Measurements from ENCODE around the gene PTGES3L. TPM values are rescaled to one million over a fixed set of nuclear protein-coding genes. Genes with fewer than 3 reads are reported as not detected.

The PTGES3L gene
- total and polyA plus RNA-seq, 2 of the 13 experiments (the other 11 are each of a cell fraction or from before 2014, with no cell fraction given): 1.2 to 2.9 TPM

DNA sequence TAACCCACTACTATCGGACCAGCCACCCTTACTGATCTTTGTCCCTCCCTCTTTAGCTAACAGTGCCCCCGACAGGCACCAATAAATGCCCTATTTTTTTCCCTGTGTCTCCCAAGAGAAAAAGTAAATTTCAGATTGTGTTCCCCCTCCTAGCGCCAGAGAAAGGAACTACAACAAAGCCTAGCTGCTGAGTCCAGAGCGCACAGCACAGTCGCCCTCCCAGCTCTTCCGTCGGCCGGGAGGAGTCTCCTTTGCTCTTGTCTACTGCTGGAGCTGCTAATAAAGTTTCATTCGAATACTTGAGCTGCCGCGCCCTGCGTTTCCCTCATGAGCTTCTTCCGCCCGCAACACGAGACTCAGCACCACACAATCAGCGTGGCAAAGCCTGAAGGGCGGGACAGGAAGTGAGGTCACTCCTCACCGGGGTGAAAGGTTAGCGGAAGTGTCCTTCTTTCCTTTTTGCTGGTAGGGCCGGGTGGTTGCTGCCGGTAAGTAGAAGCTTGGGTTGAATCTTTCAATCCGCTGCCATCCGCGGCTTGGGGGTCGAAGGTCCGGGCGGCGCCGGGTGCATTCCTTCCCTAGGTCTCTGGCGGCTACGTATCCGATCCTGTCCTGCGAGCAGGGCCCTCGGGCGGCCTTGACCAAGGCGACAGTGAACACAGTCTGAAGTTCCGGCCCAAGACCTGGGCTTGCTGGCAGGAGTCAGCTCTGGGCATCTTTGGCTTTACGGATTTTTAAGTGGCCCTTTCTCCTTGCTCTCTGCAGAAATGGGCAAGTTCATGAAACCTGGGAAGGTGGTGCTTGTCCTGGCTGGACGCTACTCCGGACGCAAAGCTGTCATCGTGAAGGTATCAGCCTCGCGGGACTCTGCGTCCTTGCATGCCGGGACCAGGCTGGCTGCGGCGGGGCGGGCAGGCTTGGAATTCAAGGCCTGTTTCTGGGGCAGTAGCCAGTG, 18.4 kb upstream of the PTGES3L start, which contains the start of gene RPL27 (continued):
- peak; percentile 51; the same call in 1 of the 2 replicates for TF ChIP-seq NFE2 (CRISPR knock-in tag; IDR thresholded peaks at IDR 0.05)
- TF ChIP-seq PPARG (CRISPR knock-in tag; conservative IDR thresholded peaks at IDR 0.05): peak; percentile 96
- TF ChIP-seq, protein P1, sequence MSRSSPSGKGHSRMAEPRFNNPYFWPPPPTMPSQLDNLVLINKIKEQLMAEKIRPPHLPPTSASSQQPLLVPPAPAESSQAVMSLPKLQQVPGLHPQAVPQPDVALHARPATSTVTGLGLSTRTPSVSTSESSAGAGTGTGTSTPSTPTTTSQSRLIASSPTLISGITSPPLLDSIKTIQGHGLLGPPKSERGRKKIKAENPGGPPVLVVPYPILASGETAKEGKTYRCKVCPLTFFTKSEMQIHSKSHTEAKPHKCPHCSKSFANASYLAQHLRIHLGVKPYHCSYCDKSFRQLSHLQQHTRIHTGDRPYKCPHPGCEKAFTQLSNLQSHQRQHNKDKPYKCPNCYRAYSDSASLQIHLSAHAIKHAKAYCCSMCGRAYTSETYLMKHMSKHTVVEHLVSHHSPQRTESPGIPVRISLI (CRISPR knock-in tag; IDR thresholded peaks at IDR 0.05; ENCODE audit: borderline replicate concordance): peak; percentile 89
- no peak for TF ChIP-seq ZNF251 (CRISPR knock-in tag; IDR thresholded peaks at IDR 0.05)
- TF ChIP-seq, protein P2, sequence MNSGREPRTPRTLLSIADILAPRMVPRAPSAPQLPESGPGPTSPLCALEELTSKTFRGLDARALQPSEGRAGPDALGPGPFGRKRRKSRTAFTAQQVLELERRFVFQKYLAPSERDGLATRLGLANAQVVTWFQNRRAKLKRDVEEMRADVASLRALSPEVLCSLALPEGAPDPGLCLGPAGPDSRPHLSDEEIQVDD (CRISPR knock-in tag; IDR thresholded peaks at IDR 0.05; ENCODE audit: borderline replicate concordance): peak; percentile 50; the same call in 1 of the 2 replicates
- TF ChIP-seq PHF20 (CRISPR knock-in tag; IDR thresholded peaks at IDR 0.05): peak; percentile 97
- peak; percentile 95 for TF ChIP-seq ZBTB38 (CRISPR knock-in tag; IDR thresholded peaks at IDR 0.05)
- peak; percentile 77 for TF ChIP-seq ZNF274 (CRISPR knock-in tag; IDR thresholded peaks at IDR 0.05)
- TF ChIP-seq U2AF1 (optimal IDR thresholded peaks at IDR 0.05; ENCODE audit: low read depth, low read length): peak; percentile 98
- 0 out of 4 replicates have a peak, but pooled peaks of 1 of the 2 experiments have one; percentile 21 for TF ChIP-seq MAFK (conservative IDR thresholded peaks at IDR 0.05 in 1 of 2, IDR thresholded peaks at IDR 0.05 in 1 of 2; ENCODE audit: low read length in 2 of 2)
- TF ChIP-seq FOXP1 (IDR thresholded peaks at IDR 0.05): peak; percentile 91
- TF ChIP-seq FOXP1 (CRISPR knock-in tag; IDR thresholded peaks at IDR 0.05): peak; percentile 83
- TF ChIP-seq, protein P3, sequence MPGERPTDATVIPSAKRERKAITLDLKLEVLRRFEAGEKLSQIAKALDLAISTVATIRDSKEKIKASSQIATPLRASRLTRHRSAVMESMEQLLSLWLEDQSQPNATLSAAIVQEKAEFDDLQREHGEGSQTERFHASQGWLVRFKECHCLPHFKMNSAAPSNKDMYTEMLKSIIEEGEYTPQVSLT (CRISPR knock-in tag; IDR thresholded peaks at IDR 0.05; ENCODE audit: borderline replicate concordance, low read depth): peak; percentile 33
- no peak for TF ChIP-seq ZNF432 (CRISPR knock-in tag; IDR thresholded peaks at IDR 0.05; ENCODE audit: borderline replicate concordance)
- TF ChIP-seq ZSCAN9 (CRISPR knock-in tag; IDR thresholded peaks at IDR 0.05; ENCODE audit: borderline replicate concordance): peak; percentile 98
- peak; percentile 52; the same call in 1 of the 2 replicates for TF ChIP-seq GLI4 (CRISPR knock-in tag; IDR thresholded peaks at IDR 0.05; ENCODE audit: borderline replicate concordance)
- TF ChIP-seq, protein P4, sequence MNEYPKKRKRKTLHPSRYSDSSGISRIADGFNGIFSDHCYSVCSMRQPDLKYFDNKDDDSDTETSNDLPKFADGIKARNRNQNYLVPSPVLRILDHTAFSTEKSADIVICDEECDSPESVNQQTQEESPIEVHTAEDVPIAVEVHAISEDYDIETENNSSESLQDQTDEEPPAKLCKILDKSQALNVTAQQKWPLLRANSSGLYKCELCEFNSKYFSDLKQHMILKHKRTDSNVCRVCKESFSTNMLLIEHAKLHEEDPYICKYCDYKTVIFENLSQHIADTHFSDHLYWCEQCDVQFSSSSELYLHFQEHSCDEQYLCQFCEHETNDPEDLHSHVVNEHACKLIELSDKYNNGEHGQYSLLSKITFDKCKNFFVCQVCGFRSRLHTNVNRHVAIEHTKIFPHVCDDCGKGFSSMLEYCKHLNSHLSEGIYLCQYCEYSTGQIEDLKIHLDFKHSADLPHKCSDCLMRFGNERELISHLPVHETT (CRISPR knock-in tag; conservative IDR thresholded peaks at IDR 0.05): peak; percentile 91
- peak; percentile 94 for TF ChIP-seq BHLHE40 (IDR thresholded peaks at IDR 0.05; ENCODE audit: low read length)
- peak; percentile 86; the same call in 1 of the 2 replicates for TF ChIP-seq WIZ (CRISPR knock-in tag; IDR thresholded peaks at IDR 0.05)
- peak; percentile 96; the same call in 1 of the 2 replicates for TF ChIP-seq BRCA1 (CRISPR knock-in tag; IDR thresholded peaks at IDR 0.05)
- TF ChIP-seq PITX1 (CRISPR knock-in tag; IDR thresholded peaks at IDR 0.05): peak; percentile 93
- TF ChIP-seq, protein P5, sequence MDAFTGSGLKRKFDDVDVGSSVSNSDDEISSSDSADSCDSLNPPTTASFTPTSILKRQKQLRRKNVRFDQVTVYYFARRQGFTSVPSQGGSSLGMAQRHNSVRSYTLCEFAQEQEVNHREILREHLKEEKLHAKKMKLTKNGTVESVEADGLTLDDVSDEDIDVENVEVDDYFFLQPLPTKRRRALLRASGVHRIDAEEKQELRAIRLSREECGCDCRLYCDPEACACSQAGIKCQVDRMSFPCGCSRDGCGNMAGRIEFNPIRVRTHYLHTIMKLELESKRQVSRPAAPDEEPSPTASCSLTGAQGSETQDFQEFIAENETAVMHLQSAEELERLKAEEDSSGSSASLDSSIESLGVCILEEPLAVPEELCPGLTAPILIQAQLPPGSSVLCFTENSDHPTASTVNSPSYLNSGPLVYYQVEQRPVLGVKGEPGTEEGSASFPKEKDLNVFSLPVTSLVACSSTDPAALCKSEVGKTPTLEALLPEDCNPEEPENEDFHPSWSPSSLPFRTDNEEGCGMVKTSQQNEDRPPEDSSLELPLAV (CRISPR knock-in tag; conservative IDR thresholded peaks at IDR 0.05; ENCODE audit: low read depth): no peak
- TF ChIP-seq, protein P6, sequence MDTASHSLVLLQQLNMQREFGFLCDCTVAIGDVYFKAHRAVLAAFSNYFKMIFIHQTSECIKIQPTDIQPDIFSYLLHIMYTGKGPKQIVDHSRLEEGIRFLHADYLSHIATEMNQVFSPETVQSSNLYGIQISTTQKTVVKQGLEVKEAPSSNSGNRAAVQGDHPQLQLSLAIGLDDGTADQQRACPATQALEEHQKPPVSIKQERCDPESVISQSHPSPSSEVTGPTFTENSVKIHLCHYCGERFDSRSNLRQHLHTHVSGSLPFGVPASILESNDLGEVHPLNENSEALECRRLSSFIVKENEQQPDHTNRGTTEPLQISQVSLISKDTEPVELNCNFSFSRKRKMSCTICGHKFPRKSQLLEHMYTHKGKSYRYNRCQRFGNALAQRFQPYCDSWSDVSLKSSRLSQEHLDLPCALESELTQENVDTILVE (CRISPR knock-in tag; IDR thresholded peaks at IDR 0.05): peak; percentile 99
- peak; percentile 96; the same call in 1 of the 2 replicates for TF ChIP-seq SNAPC2 (CRISPR knock-in tag; IDR thresholded peaks at IDR 0.05)

Measured in HepG2 (cell line).